Activated T-cell treated with anti-CD3 and anti-CD28 coated beads, Interleukin-2, amount 50 U/mL, for 4 hours (primary cell): ENCODE data around the gene NASP. TPM values are rescaled to one million over a fixed set of nuclear protein-coding genes. Genes with fewer than 3 reads are reported as not detected.

Experiments
- ATAC-seq, 2 donors: fragments of 200-7000 bp; cut with Tn5 transposase; one replicate each; pipeline ENCODE4 v1.10.0; 2021
- DNase-seq: peaks from one replicate; pipeline ENCODE4 v3.0.0-alpha.2; 2020
- H3K27me3 Mint-ChIP-seq: one replicate; pipeline ENCODE4 v1.8.0; 2021; ENCODE audit warnings: low read depth, mixed read lengths
- H3K36me3 Mint-ChIP-seq: one replicate; pipeline ENCODE4 v1.8.0; 2022; ENCODE audit warnings: mixed read lengths; ENCODE audit not compliant: insufficient read depth
- H3K4me1 Mint-ChIP-seq: one replicate; pipeline ENCODE4 v1.8.0; 2021; ENCODE audit warnings: low read depth, mixed read lengths
- H3K4me3 Mint-ChIP-seq: one replicate; pipeline ENCODE4 v1.8.0; 2021; ENCODE audit warnings: mild to moderate bottlenecking, moderate library complexity, mixed read lengths
- H3K9me3 Mint-ChIP-seq: one replicate; pipeline ENCODE4 v1.8.0; 2021; ENCODE audit warnings: mixed read lengths
- total RNA-seq, 3 donors: library from RNA; stranded (reverse); gene quantifications; one replicate each; pipeline ENCODE4 v1.2.1, GENCODE V29; 2021

The NASP gene
- total RNA-seq, 3 donors from 2014 or later: 243 to 271 (median 268) TPM

- H3K4me3 Mint-ChIP-seq: no peak overlapping the region
- H3K9me3 Mint-ChIP-seq: no peaks in the 10 kb centered on the region
- no peak for DNase-seq
- H3K27me3 Mint-ChIP-seq: no peaks in the 10 kb centered on the region
- peaks cover 12% of the 10 kb centered on the region for H3K4me1 Mint-ChIP-seq
- H3K36me3 Mint-ChIP-seq: peaks cover 56% of the 10 kb centered on the region
- peak; percentile 86 to 87 for ATAC-seq
Observed at GRCh38 chr1:45654540-45655280, 70.9 kb downstream of the NASP start.

GRCh38 chr1:45656573-45657226, 72.9 kb downstream of the NASP start:
- Mint-ChIP-seq H3K4me1 (peaks cover 7% of the 10 kb centered on the region), H3K9me3 (no peaks in the 10 kb centered on the region), H3K4me3 (no peak overlapping the region), H3K36me3 (peaks cover 46% of the 10 kb centered on the region), H3K27me3 (no peaks in the 10 kb centered on the region)
- ATAC-seq (no peak), DNase-seq (no peak)

- Mint-ChIP-seq H3K27me3 (no peaks in the 10 kb centered on the region), H3K9me3 (no peaks in the 10 kb centered on the region), H3K36me3 (peaks cover 38% of the 10 kb centered on the region), H3K4me3 (no peak overlapping the region), H3K4me1 (peaks cover 10% of the 10 kb centered on the region)
- DNase-seq (no peak), ATAC-seq (no peak)
Observed at GRCh38 chr1:45658171-45658570, 74.3 kb downstream of the NASP start.

GRCh38 chr1:45659222-45659621, 75.4 kb downstream of the NASP start:
- H3K4me1 Mint-ChIP-seq: peaks cover 13% of the 10 kb centered on the region
- ATAC-seq (no peak), DNase-seq (no peak)
- H3K27me3 Mint-ChIP-seq: no peaks in the 10 kb centered on the region
- H3K36me3 Mint-ChIP-seq: peaks cover 41% of the 10 kb centered on the region
- no peaks in the 10 kb centered on the region for H3K9me3 Mint-ChIP-seq
- H3K4me3 Mint-ChIP-seq: no peak overlapping the region

- no peaks in the 10 kb centered on the region for H3K27me3 Mint-ChIP-seq
- ATAC-seq: no peak
- peaks cover 11% of the 10 kb centered on the region for H3K4me1 Mint-ChIP-seq
- no peaks in the 10 kb centered on the region for H3K9me3 Mint-ChIP-seq
- no peak overlapping the region for H3K4me3 Mint-ChIP-seq
- no peak for DNase-seq
- peaks cover 33% of the 10 kb centered on the region for H3K36me3 Mint-ChIP-seq
Observed at GRCh38 chr1:45660336-45660735, 76.5 kb downstream of the NASP start.

GRCh38 chr1:45666836-45667235, 83.0 kb downstream of the NASP start:
- Mint-ChIP-seq H3K9me3 (no peaks in the 10 kb centered on the region), H3K4me3 (no peak overlapping the region), H3K27me3 (no peaks in the 10 kb centered on the region), H3K36me3 (peaks cover 7% of the 10 kb centered on the region), H3K4me1 (peaks cover 47% of the 10 kb centered on the region)
- no peak for ATAC-seq
- DNase-seq: no peak

- Mint-ChIP-seq H3K9me3 (no peaks in the 10 kb centered on the region), H3K4me3 (no peak overlapping the region), H3K4me1 (peaks cover 52% of the 10 kb centered on the region), H3K36me3 (peaks cover 7% of the 10 kb centered on the region), H3K27me3 (no peaks in the 10 kb centered on the region)
- DNase-seq: no peak
- no peak for ATAC-seq
Observed at GRCh38 chr1:45667321-45668111, 83.7 kb downstream of the NASP start.

Other genes with a start within 250 kb of the NASP start
- gene TOE1, start 243.9 kb upstream of the NASP start, total RNA-seq: 10 to 100 TPM; 43.2 to 49.2 (median 45.8) TPM
- 10 to 100 TPM; 52.0 to 57.0 (median 54.4) TPM for gene MUTYH, start 243.6 kb upstream of the NASP start, total RNA-seq
- 1 to 10 TPM; 2.0 to 2.5 (median 2.3) TPM for gene TESK2, start 92.9 kb upstream of the NASP start, total RNA-seq
- gene CCDC163, start 84.0 kb upstream of the NASP start, total RNA-seq: 1 to 10 TPM; 1.3 to 1.9 (median 1.7) TPM
- gene MMACHC, start 83.7 kb upstream of the NASP start, total RNA-seq: 10 to 100 TPM in 1 of 3 donors, 1 to 10 TPM in 2; 6.7 to 10.6 (median 9.7) TPM
- gene PRDX1, start 62.2 kb upstream of the NASP start, total RNA-seq: 100 to 1,000 TPM; 820 to 951 (median 896) TPM
- gene AKR1A1, start 33.2 kb upstream of the NASP start, total RNA-seq: 100 to 1,000 TPM; 231 to 243 (median 243) TPM
- 1 to 10 TPM; 1.1 to 2.3 (median 1.6) TPM for gene CCDC17, start 40.0 kb downstream of the NASP start, total RNA-seq
- gene GPBP1L1, start 102.5 kb downstream of the NASP start, total RNA-seq: 10 to 100 TPM; 76.0 to 95.6 (median 93.2) TPM
- gene TMEM69, start 104.1 kb downstream of the NASP start, total RNA-seq: 10 to 100 TPM; 38.1 to 42.9 (median 40.6) TPM
- gene IPP, start 166.6 kb downstream of the NASP start, total RNA-seq: 10 to 100 TPM; 11.3 to 11.7 (median 11.6) TPM
- gene MAST2, start 219.6 kb downstream of the NASP start, total RNA-seq: 10 to 100 TPM; 15.7 to 19.3 (median 17.6) TPM